Activated naive CD4-positive, alpha-beta T cell treated with anti-CD3 and anti-CD28 coated beads, Interleukin-2, amount 50 U/mL, for 24 hours (primary cell): ENCODE data around the gene NRG3.

ENCODE experiments used
- H3K27ac Mint-ChIP-seq: one replicate; pipeline ENCODE4 v1.8.0; 2021; ENCODE audit warnings: mild to moderate bottlenecking, mixed read lengths
- H3K27me3 Mint-ChIP-seq: one replicate; pipeline ENCODE4 v1.8.0; 2021; ENCODE audit warnings: mixed read lengths
- H3K36me3 Mint-ChIP-seq: one replicate; pipeline ENCODE4 v1.8.0; 2021; ENCODE audit warnings: mixed read lengths
- H3K4me1 Mint-ChIP-seq: one replicate; pipeline ENCODE4 v1.8.0; 2021; ENCODE audit warnings: mixed read lengths
- H3K4me3 Mint-ChIP-seq: one replicate; pipeline ENCODE4 v1.8.0; 2021; ENCODE audit warnings: mild to moderate bottlenecking, mixed read lengths
- H3K9me3 Mint-ChIP-seq: one replicate; pipeline ENCODE4 v1.8.0; 2021; ENCODE audit warnings: mixed read lengths

Gene NRG3

GRCh38 chr10:81911328-81911727, 36.3 kb downstream of the NRG3 start:
- no peaks in the 10 kb centered on the region for H3K36me3 Mint-ChIP-seq
- no peaks in the 10 kb centered on the region for H3K4me1 Mint-ChIP-seq
- H3K4me3 Mint-ChIP-seq = no peak overlapping the region
- no peaks in the 10 kb centered on the region for H3K27me3 Mint-ChIP-seq
- H3K9me3 Mint-ChIP-seq = no peaks in the 10 kb centered on the region
- H3K27ac Mint-ChIP-seq = no peak overlapping the region

DNA sequence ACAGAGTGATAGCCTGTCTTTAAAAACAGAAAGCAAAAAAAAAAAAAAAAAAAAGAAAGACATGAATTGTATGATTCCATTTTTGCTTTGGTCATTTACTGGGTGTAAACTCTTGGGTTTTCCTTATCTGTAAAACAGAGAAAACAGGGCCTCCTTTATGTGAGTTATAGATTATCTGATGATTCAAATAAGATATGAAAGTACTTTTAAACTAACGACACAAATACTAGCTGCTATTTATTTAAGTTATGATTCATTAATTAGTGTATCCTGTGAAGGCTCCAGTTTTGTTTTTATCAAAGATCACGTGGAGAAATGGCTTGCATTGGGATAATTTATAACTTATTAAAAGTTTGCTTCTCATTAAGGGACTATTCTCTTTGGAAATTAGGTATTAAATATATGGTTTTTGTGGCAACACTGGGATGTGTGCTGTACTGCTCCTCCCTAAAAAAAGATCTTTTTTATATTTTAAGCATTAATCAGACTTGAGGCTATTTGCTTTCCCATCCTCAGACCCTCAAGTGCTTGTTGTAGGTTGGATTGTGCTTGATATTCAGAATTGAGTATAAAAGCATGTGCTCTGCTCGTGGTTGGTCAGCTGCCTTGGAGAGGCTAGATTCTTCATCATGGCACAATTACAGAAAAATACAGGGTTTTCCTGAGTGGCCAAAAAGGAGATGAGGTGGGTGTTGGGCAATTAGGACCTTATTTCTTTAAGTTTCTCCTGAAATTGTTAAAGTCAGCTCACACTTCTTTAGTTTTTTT, 39.9 kb downstream of the NRG3 start:
- no peaks in the 10 kb centered on the region for H3K36me3 Mint-ChIP-seq
- H3K4me1 Mint-ChIP-seq = no peaks in the 10 kb centered on the region
- no peaks in the 10 kb centered on the region for H3K9me3 Mint-ChIP-seq

DNA sequence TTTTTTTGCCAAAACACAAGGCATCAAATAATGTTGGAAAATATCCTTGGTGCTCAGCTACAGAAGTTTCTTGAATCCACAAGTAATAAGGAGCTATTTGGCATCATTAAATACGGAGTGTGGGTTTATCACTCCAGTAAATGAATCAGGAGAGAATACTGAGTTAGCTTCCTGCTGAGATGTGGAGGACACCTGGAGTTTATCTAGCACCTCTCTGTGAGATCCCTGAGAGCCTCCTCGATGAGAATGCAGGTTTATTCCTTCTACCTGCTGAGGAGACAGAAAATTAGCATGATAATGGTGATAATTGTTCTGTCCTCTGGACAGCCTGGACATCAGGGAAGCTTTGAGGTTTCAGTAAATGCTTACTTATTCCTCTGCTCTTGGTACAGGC, 40.5 kb downstream of the NRG3 start:
- no peaks in the 10 kb centered on the region for H3K36me3 Mint-ChIP-seq
- no peak overlapping the region for H3K27ac Mint-ChIP-seq
- H3K4me1 Mint-ChIP-seq = no peaks in the 10 kb centered on the region
- no peaks in the 10 kb centered on the region for H3K9me3 Mint-ChIP-seq
- no peak overlapping the region for H3K4me3 Mint-ChIP-seq
- H3K27me3 Mint-ChIP-seq = no peaks in the 10 kb centered on the region

More for the DNA sequence above, 39.9 kb downstream of the NRG3 start:
- H3K4me3 Mint-ChIP-seq = no peak overlapping the region
- no peak overlapping the region for H3K27ac Mint-ChIP-seq
- no peaks in the 10 kb centered on the region for H3K27me3 Mint-ChIP-seq

GRCh38 chr10:81917666-81918065, 42.7 kb downstream of the NRG3 start:
- no peaks in the 10 kb centered on the region for H3K36me3 Mint-ChIP-seq
- H3K27ac Mint-ChIP-seq = no peak overlapping the region
- no peaks in the 10 kb centered on the region for H3K4me1 Mint-ChIP-seq
- H3K4me3 Mint-ChIP-seq = no peak overlapping the region
- no peaks in the 10 kb centered on the region for H3K27me3 Mint-ChIP-seq
- no peaks in the 10 kb centered on the region for H3K9me3 Mint-ChIP-seq

DNA sequence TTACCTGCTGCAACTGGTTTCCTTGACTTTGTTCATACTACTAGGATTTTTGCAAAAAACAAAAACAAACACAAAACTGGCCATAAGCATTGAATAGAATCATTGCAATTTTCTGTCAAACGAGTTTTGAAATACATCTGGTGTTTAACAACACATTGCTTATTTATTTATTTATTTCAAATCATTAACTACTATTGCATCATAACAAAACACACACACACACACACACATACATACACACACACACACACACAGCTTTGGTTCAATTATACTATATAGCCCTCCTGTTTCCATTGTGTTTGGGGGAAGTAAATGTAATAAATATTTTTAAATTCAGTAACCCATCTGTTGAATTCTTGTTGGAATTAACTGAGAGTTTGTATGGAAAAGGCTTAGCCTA, 43.8 kb downstream of the NRG3 start:
- no peaks in the 10 kb centered on the region for H3K4me1 Mint-ChIP-seq
- H3K9me3 Mint-ChIP-seq = no peaks in the 10 kb centered on the region
- H3K4me3 Mint-ChIP-seq = no peak overlapping the region
- no peaks in the 10 kb centered on the region for H3K36me3 Mint-ChIP-seq
- H3K27me3 Mint-ChIP-seq = no peaks in the 10 kb centered on the region
- H3K27ac Mint-ChIP-seq = no peak overlapping the region

DNA sequence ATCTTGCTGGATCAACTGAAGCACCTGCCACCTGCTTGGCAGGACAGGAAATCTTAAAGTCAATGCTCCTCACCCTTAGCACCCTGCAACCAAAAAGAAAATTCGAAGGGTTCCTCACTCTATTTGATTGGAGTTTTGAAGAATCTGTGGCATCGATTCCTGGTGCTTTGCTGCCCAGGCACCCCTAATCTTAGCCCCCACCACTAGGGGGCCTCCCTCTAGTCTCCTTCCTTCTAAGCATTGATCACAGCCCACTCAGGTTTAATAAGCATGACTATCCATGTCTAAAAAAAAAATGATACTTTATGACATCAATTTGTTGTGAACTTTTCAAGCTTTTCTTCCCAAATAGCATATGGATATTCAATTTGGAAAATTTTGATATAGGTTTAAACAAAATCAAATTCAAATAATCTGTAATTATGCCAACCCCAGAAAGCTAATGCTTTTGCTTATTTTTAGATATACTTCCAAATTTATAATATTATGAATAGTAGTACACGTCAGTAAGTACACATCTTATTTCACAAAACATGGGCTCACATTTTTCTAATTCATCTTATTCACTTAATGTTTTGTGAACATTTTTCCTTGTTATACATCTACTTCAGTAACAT, 45.3 kb downstream of the NRG3 start:
- no peaks in the 10 kb centered on the region for H3K4me1 Mint-ChIP-seq
- no peaks in the 10 kb centered on the region for H3K9me3 Mint-ChIP-seq
- H3K27ac Mint-ChIP-seq = no peak overlapping the region
- no peaks in the 10 kb centered on the region for H3K36me3 Mint-ChIP-seq
- no peak overlapping the region for H3K4me3 Mint-ChIP-seq
- H3K27me3 Mint-ChIP-seq = no peaks in the 10 kb centered on the region

DNA sequence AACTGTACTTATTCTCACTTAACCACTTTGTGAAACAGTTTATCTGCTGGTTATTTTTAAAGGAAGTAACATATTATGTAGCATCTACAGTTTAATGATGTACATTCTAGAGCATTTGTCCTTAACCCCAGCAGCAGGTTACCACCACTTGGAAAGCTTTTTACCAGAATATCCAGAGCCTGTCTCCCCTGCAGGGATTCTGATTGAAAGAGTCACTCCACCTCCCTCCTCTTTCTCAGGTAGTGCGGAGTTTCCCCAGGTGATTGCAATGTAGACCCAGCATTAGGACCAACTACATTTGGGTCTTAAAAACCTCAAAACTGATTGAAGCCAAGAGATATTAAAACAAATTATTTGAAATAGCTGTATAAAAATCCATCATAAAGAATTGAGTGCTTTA, 53.1 kb downstream of the NRG3 start:
- Mint-ChIP-seq H3K27ac (no peak overlapping the region), H3K9me3 (no peaks in the 10 kb centered on the region), H3K4me1 (no peaks in the 10 kb centered on the region), H3K27me3 (no peaks in the 10 kb centered on the region), H3K4me3 (no peak overlapping the region), H3K36me3 (no peaks in the 10 kb centered on the region)

DNA sequence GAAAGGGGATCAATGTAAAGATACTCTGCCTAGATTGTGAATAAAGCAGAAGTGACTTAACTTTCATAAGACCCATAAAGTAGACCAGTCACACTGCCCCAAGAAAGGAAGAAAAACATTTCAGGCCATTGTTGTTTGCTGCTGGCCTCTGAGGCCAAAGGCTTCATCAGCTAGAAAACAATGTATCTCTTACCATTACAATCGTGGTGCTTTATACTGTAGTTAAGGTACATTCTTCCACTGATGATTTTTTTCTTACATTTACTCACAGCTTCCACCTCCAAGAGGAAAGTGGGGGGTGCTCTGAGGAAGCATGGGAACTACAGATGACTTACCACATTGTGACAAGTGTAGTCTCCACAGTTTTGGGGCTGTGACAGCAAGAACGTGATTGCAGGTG, 68.6 kb downstream of the NRG3 start:
- Mint-ChIP-seq H3K27ac (no peak overlapping the region), H3K27me3 (peaks cover under 1% of the 10 kb centered on the region), H3K4me1 (no peaks in the 10 kb centered on the region), H3K9me3 (peaks cover 10% of the 10 kb centered on the region), H3K36me3 (no peaks in the 10 kb centered on the region), H3K4me3 (no peak overlapping the region)

DNA sequence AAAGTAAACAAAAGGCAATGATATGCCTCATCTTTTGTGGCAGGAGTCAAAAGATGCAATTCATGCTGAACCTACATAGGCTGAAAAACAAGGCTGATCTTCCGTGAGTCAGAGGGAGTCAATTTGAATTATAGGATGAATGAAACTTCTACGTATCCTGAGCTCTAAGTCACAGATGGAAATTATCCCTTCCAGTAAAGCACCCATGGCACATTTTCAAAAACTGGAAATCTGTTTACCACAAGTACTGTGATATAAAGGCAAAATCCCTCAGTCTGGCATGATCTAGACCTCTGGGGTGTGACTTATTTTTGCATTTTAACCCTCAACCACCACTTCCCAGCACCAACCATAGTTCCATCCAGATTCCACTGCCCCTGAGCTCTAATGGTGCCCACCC, 69.6 kb downstream of the NRG3 start:
- Mint-ChIP-seq H3K9me3 (peaks cover 2% of the 10 kb centered on the region), H3K4me1 (no peaks in the 10 kb centered on the region), H3K36me3 (no peaks in the 10 kb centered on the region), H3K27ac (no peak overlapping the region), H3K27me3 (no peaks in the 10 kb centered on the region), H3K4me3 (no peak overlapping the region)

DNA sequence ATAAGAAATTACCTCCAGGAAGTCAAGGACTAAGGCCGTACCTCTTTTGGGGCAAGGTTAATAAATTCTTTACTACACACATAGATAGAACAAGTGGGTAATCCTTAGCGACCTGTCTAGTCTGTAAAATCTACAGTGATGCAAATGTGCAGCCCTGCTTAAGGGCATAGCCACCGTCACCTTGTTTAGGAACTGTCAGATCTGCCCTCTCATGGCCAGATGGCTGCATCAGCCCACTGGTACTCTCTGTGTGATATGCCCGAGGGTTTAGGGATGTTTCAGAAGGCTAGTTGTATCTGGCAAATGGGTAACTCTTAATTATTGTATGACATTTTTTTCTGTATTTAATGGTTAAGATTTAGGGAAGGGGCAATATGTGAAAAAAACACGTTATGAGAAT, 74.3 kb downstream of the NRG3 start:
- Mint-ChIP-seq H3K4me3 (no peak overlapping the region), H3K27me3 (no peaks in the 10 kb centered on the region), H3K27ac (no peak overlapping the region), H3K4me1 (no peaks in the 10 kb centered on the region), H3K36me3 (no peaks in the 10 kb centered on the region), H3K9me3 (no peaks in the 10 kb centered on the region)

- no peak overlapping the region for H3K4me3 Mint-ChIP-seq
- no peak overlapping the region for H3K27ac Mint-ChIP-seq
- H3K4me1 Mint-ChIP-seq = no peaks in the 10 kb centered on the region
- no peaks in the 10 kb centered on the region for H3K36me3 Mint-ChIP-seq
- H3K9me3 Mint-ChIP-seq = no peaks in the 10 kb centered on the region
- H3K27me3 Mint-ChIP-seq = no peaks in the 10 kb centered on the region
These were observed 75.4 kb downstream of the NRG3 start for GRCh38 chr10:81950358-81950757.

DNA sequence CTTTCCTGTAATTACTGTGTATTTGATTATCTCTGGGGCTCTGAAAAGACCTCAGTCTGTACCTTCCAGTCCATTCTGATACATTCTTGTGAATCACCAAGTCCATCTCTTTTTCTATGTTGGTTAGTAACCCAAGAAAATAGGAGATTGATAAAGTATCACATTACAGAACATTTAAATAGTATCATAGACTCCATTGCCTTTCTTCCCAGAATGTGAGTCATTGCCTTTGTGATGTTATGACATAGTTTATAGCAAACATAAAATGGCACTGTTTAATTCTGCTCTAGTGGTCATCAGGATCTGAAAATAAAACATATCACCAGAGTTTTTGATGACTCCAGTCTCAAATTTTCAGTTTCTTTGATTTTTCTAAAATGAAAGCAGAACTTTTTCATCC, 78.4 kb downstream of the NRG3 start:
- Mint-ChIP-seq H3K9me3 (no peaks in the 10 kb centered on the region), H3K4me3 (no peak overlapping the region), H3K27me3 (no peaks in the 10 kb centered on the region), H3K36me3 (no peaks in the 10 kb centered on the region), H3K4me1 (no peaks in the 10 kb centered on the region), H3K27ac (no peak overlapping the region)

- no peaks in the 10 kb centered on the region for H3K4me1 Mint-ChIP-seq
- H3K36me3 Mint-ChIP-seq = no peaks in the 10 kb centered on the region
- H3K27ac Mint-ChIP-seq = no peak overlapping the region
- no peak overlapping the region for H3K4me3 Mint-ChIP-seq
- no peaks in the 10 kb centered on the region for H3K9me3 Mint-ChIP-seq
- H3K27me3 Mint-ChIP-seq = no peaks in the 10 kb centered on the region
These were observed 83.0 kb downstream of the NRG3 start for GRCh38 chr10:81957976-81958375.

DNA sequence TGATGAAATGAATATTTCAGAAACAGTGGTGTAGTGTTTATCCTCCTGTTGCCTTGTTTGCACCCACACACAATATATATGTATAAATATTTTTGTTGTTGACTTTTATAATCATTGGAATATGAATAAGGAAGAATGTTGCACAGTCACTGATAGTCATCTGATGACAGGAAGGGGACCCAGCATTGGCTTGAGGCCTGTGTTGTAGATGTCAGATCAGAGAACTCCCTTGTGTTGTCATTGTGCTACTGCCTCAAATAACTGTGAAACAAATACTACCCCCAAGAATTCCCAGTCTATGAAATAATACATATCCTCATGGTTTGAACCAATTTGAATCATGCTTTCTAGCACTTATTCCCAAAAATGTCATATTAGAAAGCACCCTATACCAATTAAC, 84.0 kb downstream of the NRG3 start:
- Mint-ChIP-seq H3K9me3 (no peaks in the 10 kb centered on the region), H3K36me3 (no peaks in the 10 kb centered on the region), H3K4me3 (no peak overlapping the region), H3K27ac (no peak overlapping the region), H3K4me1 (no peaks in the 10 kb centered on the region), H3K27me3 (no peaks in the 10 kb centered on the region)

DNA sequence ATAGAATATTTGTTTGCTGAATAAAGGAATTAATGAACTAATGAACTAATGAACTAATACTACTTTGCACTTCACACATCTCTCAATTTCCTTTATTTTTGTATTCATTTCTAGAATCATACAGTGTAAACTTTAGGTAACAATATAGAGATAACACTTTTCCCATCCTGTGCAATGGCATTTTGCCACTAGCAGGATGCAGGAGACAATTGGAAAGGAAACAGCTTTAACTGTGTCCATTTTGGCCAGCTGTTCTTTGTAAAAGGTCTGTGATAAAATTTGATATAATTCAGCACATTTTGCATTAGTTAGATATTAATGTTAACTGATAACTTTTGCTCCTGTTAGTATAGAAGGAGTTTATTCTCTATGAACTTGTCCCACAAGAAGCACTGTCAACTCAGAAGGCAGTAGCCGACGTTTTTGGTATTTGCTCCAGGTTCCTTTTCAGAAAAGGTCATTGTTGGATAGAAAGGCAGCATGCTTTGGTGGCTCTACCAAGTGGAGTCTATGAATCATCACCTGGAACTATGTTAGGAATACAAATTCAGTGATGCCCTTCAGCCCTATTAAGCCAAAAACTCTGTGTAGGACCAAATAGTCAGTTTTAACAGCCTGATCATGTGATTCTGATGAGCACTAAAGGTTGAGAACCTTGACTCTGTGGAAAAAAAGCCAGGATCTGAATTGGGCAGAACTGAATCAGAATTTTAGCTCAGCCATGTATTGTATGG, 86.6 kb downstream of the NRG3 start:
- Mint-ChIP-seq H3K9me3 (no peaks in the 10 kb centered on the region), H3K4me1 (no peaks in the 10 kb centered on the region), H3K4me3 (no peak overlapping the region), H3K36me3 (no peaks in the 10 kb centered on the region), H3K27ac (no peak overlapping the region), H3K27me3 (no peaks in the 10 kb centered on the region)

- no peaks in the 10 kb centered on the region for H3K4me1 Mint-ChIP-seq
- H3K27ac Mint-ChIP-seq = no peak overlapping the region
- H3K4me3 Mint-ChIP-seq = no peak overlapping the region
- no peaks in the 10 kb centered on the region for H3K36me3 Mint-ChIP-seq
- no peaks in the 10 kb centered on the region for H3K9me3 Mint-ChIP-seq
- H3K27me3 Mint-ChIP-seq = no peaks in the 10 kb centered on the region
These were observed 88.6 kb downstream of the NRG3 start for GRCh38 chr10:81963606-81964005.
